22Rv1 (cell line): ENCODE results near the gene IFT88.

Source experiments
- H3K27ac ChIP-seq: fragments of 450-650 bp; 2 replicates; pipeline ENCODE4 v1.5.1; 2017
- CTCF ChIP-seq: fragments of 450-650 bp; IDR thresholded peaks from 2 replicates; pipeline ENCODE4 v1.5.1; 2017; ENCODE audit warnings: mild to moderate bottlenecking
- ZFX ChIP-seq: fragments of 450-650 bp; IDR thresholded peaks from 2 replicates; pipeline ENCODE4 v1.6.1; 2017; ENCODE audit warnings: antibody characterized with exemption, borderline replicate concordance

The IFT88 gene

GRCh38 chr13:20684041-20684440, 117.1 kb downstream of the IFT88 start:
- TF ChIP-seq ZFX (no peak), CTCF (no peak)
- no peak overlapping the region for H3K27ac ChIP-seq

GRCh38 chr13:20684546-20684945, 117.6 kb downstream of the IFT88 start:
- H3K27ac ChIP-seq, result no peak overlapping the region
- no peak for TF ChIP-seq CTCF
- TF ChIP-seq ZFX, result no peak

GRCh38 chr13:20685092-20685491, 118.1 kb downstream of the IFT88 start:
- TF ChIP-seq ZFX (no peak), CTCF (no peak)
- H3K27ac ChIP-seq, result no peak overlapping the region

GRCh38 chr13:20686167-20686566, 119.2 kb downstream of the IFT88 start:
- TF ChIP-seq CTCF (no peak), ZFX (no peak)
- no peak overlapping the region for H3K27ac ChIP-seq

- TF ChIP-seq CTCF (no peak), ZFX (no peak)
Measured at GRCh38 chr13:20686863-20687579, 120.1 kb downstream of the IFT88 start.

GRCh38 chr13:20689291-20689690, 122.3 kb downstream of the IFT88 start:
- H3K27ac ChIP-seq, result no peak overlapping the region
- TF ChIP-seq CTCF (no peak), ZFX (no peak)

More at GRCh38 chr13:20686863-20687579, 120.1 kb downstream of the IFT88 start:
- no peak overlapping the region for H3K27ac ChIP-seq

- no peak for TF ChIP-seq ZFX
- no peak for TF ChIP-seq CTCF
- no peak overlapping the region for H3K27ac ChIP-seq
Measured at GRCh38 chr13:20691616-20692015, 124.7 kb downstream of the IFT88 start.
